Measurements from ENCODE around the gene HIKESHI. TPM values are rescaled to one million over a fixed set of nuclear protein-coding genes. Genes with fewer than 3 reads are reported as not detected.

The HIKESHI gene
- total and polyA plus RNA-seq, 2 of the 13 experiments (the other 11 are each of a cell fraction or from before 2014, with no cell fraction given): 67.8 to 74.8 TPM

DNA sequence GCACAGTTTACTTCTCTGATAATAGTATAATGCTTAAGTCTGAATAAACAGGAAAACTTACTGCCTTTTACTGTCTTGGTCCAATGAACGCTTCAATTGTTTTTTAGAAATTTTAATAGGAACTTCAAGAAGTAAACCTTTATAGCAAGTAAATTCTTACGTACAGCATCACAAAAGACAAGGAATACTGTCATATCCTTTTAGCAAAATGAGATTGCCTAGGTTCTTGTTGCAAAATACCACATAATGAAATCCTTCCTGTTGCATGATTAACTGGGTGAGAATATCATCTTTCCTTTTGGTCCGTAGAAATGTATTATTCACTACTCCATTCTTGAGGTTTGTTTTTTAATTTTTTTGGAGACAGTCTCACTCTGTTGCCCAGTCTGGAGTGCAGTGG, 22.3 kb upstream of the HIKESHI start (continued):
- TF ChIP-seq, protein P1, sequence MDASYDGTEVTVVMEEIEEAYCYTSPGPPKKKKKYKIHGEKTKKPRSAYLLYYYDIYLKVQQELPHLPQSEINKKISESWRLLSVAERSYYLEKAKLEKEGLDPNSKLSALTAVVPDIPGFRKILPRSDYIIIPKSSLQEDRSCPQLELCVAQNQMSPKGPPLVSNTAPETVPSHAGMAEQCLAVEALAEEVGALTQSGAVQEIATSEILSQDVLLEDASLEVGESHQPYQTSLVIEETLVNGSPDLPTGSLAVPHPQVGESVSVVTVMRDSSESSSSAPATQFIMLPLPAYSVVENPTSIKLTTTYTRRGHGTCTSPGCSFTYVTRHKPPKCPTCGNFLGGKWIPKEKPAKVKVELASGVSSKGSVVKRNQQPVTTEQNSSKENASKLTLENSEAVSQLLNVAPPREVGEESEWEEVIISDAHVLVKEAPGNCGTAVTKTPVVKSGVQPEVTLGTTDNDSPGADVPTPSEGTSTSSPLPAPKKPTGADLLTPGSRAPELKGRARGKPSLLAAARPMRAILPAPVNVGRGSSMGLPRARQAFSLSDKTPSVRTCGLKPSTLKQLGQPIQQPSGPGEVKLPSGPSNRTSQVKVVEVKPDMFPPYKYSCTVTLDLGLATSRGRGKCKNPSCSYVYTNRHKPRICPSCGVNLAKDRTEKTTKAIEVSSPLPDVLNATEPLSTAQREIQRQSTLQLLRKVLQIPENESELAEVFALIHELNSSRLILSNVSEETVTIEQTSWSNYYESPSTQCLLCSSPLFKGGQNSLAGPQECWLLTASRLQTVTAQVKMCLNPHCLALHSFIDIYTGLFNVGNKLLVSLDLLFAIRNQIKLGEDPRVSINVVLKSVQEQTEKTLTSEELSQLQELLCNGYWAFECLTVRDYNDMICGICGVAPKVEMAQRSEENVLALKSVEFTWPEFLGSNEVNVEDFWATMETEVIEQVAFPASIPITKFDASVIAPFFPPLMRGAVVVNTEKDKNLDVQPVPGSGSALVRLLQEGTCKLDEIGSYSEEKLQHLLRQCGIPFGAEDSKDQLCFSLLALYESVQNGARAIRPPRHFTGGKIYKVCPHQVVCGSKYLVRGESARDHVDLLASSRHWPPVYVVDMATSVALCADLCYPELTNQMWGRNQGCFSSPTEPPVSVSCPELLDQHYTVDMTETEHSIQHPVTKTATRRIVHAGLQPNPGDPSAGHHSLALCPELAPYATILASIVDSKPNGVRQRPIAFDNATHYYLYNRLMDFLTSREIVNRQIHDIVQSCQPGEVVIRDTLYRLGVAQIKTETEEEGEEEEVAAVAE (CRISPR knock-in tag; IDR thresholded peaks at IDR 0.05; ENCODE audit: borderline replicate concordance): no peak
- TF ChIP-seq DNMT3B (CRISPR knock-in tag; conservative IDR thresholded peaks at IDR 0.05): no peak

DNA sequence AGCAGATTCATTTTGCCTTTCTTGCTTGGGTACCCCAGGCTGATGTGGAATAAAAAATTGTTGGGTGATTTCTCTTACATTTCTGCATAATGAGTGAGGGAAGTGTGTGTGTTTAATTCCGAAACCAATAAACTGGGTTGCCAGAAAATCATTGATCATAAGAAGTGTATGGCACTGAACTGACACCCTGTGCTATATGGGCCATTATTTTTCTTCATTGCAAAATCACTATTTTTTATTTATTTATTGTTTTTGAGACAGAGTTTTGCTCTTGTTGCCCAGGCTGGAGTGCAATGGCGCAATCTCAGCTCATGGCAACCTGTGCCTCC, 14.6 kb upstream of the HIKESHI start:
- H3K79me2 ChIP-seq (ENCODE audit: insufficient read depth, low read length): no peaks in the 10 kb centered on the region
- no peak for ATAC-seq
- CTCF ChIA-PET (ENCODE audit: low intra/inter-chr PET ratio, low total read pairs): no interaction called here

More for the DNA sequence above, 14.6 kb upstream of the HIKESHI start:
- H3K36me3 ChIP-seq (replicated peaks in 1 of 2; ENCODE audit: control insufficient read depth in 1 of 2, insufficient read depth in 2 of 2, low read length in 2 of 2): no peaks in the 10 kb centered on the region
- in situ Hi-C loops (cut with HindIII; ENCODE audit: extremely low pct_ligation_motif_present, low pct_unique_long_range_greater_than_20kb) (no loop called here), intact Hi-C loops (cut with micrococcal nuclease; ENCODE audit: unreplicated experiment) (no loop called here)
- DNase-seq (ENCODE audit: low spot score): no peak
- no peak for TF ChIP-seq ETV5 (CRISPR knock-in tag; IDR thresholded peaks at IDR 0.05; ENCODE audit: borderline replicate concordance)
- TF ChIP-seq, protein P2, sequence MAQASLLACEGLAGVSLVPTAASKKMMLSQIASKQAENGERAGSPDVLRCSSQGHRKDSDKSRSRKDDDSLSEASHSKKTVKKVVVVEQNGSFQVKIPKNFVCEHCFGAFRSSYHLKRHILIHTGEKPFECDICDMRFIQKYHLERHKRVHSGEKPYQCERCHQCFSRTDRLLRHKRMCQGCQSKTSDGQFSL (CRISPR knock-in tag; IDR thresholded peaks at IDR 0.05): no peak
- TF ChIP-seq XRCC5 (optimal IDR thresholded peaks at IDR 0.05; ENCODE audit: low read length): no peak
- no peak for TF ChIP-seq KLF9 (CRISPR knock-in tag; IDR thresholded peaks at IDR 0.05; ENCODE audit: low read depth)
- TF ChIP-seq MIER2 (CRISPR knock-in tag; IDR thresholded peaks at IDR 0.05): no peak
- no peak for TF ChIP-seq ZNF678 (CRISPR knock-in tag; IDR thresholded peaks at IDR 0.05)
- no peak for TF ChIP-seq IKZF4 (CRISPR knock-in tag; IDR thresholded peaks at IDR 0.05; ENCODE audit: borderline replicate concordance, low read depth, not compliant biosample characterization)
- no peak for TF ChIP-seq YY1 (IDR thresholded peaks at IDR 0.05; ENCODE audit: insufficient read depth, insufficient replicate concordance, low read depth, low read length)
- TF ChIP-seq CHD4 (IDR thresholded peaks at IDR 0.05; ENCODE audit: borderline replicate concordance, low read length): no peak
- H3K9me3 ChIP-seq (ENCODE audit: low read length): no peaks in the 10 kb centered on the region
- no peak overlapping the region for H3K9ac ChIP-seq (ENCODE audit: insufficient read depth, low read depth, low read length)
- H3K4me2 ChIP-seq (ENCODE audit: low read depth, low read length): no peak overlapping the region
- FAIRE-seq: no peak
- no peaks in the 10 kb centered on the region for H3K27me3 ChIP-seq (ENCODE audit: control insufficient read depth in 1 of 2, insufficient read depth in 2 of 2, low read length in 2 of 2)
- 95% methylated on average over 2 of the region's 2 CpGs for WGBS (ENCODE audit: low lambda C conversion rate)
- no peak overlapping the region for H2AFZ ChIP-seq (ENCODE audit: low read length)
- no TSS peak for BruUV-seq (replicated peaks)
- H3K4me3 ChIP-seq (replicated peaks in 1 of 3; ENCODE audit: insufficient read depth in 1 of 3, low read depth in 2 of 3, low read length in 3 of 3): no peak overlapping the region
- no peak overlapping the region for H3K27ac ChIP-seq (ENCODE audit: extremely low read length, insufficient read depth, low read length)
- H3K4me1 ChIP-seq (ENCODE audit: insufficient read depth, low read length): peaks cover 16% of the 10 kb centered on the region
- POLR2A ChIA-PET: no interaction called here
- H4K20me1 ChIP-seq (ENCODE audit: insufficient read depth, low read length): no peaks in the 10 kb centered on the region

Measured in HepG2 (cell line).